HG03439 (cell line): ENCODE results near the gene SYNDIG1.

Source experiments
- ATAC-seq: cut with Tn5 transposase; IDR thresholded peaks from one replicate; pipeline ENCODE4 v1.9.1; 2021; ENCODE audit warnings: mild to moderate bottlenecking, moderate library complexity; ENCODE audit not compliant: unreplicated experiment

Gene SYNDIG1

GRCh38 chr20:24651171-24651975 is 181.9 kb downstream of the SYNDIG1 start:
- ATAC-seq: no peak

GRCh38 chr20:24651976-24652345 is 182.5 kb downstream of the SYNDIG1 start:
- ATAC-seq: no peak

GRCh38 chr20:24653306-24653705 is 183.9 kb downstream of the SYNDIG1 start:
- ATAC-seq: no peak

GRCh38 chr20:24654425-24654824 is 185.0 kb downstream of the SYNDIG1 start:
- no peak for ATAC-seq

- no peak for ATAC-seq
Observed at GRCh38 chr20:24656391-24656790, 187.0 kb downstream of the SYNDIG1 start.

- ATAC-seq: no peak
Observed at GRCh38 chr20:24657196-24657595, 187.8 kb downstream of the SYNDIG1 start.

GRCh38 chr20:24657878-24658620 is 188.6 kb downstream of the SYNDIG1 start:
- ATAC-seq: no peak

- ATAC-seq: no peak
Observed at GRCh38 chr20:24658920-24659660, 189.7 kb downstream of the SYNDIG1 start.

- ATAC-seq: no peak
Observed at GRCh38 chr20:24659835-24660234, 190.4 kb downstream of the SYNDIG1 start.

GRCh38 chr20:24660651-24661050 is 191.2 kb downstream of the SYNDIG1 start:
- no peak for ATAC-seq

GRCh38 chr20:24661255-24661654 is 191.8 kb downstream of the SYNDIG1 start:
- no peak for ATAC-seq

- no peak for ATAC-seq
Observed at GRCh38 chr20:24662322-24662721, 192.9 kb downstream of the SYNDIG1 start.

- ATAC-seq: no peak
Observed at GRCh38 chr20:24662752-24663365, 193.4 kb downstream of the SYNDIG1 start.

GRCh38 chr20:24663496-24663895 is 194.1 kb downstream of the SYNDIG1 start:
- ATAC-seq: no peak

GRCh38 chr20:24664266-24664986 is 195.0 kb downstream of the SYNDIG1 start:
- no peak for ATAC-seq

GRCh38 chr20:24665196-24665595 is 195.8 kb downstream of the SYNDIG1 start:
- no peak for ATAC-seq

- no peak for ATAC-seq
Observed at GRCh38 chr20:24665741-24666191, 196.3 kb downstream of the SYNDIG1 start.

- ATAC-seq: no peak
Observed at GRCh38 chr20:24667689-24668383, 198.4 kb downstream of the SYNDIG1 start.

- no peak for ATAC-seq
Observed at GRCh38 chr20:24668384-24668702, 198.9 kb downstream of the SYNDIG1 start.

- no peak for ATAC-seq
Observed at GRCh38 chr20:24668791-24669190, 199.4 kb downstream of the SYNDIG1 start.
